Body of pancreas (tissue), 4 donors: ENCODE data around the gene HLA-DQA1. TPM values are rescaled to one million over a fixed set of nuclear protein-coding genes. Genes with fewer than 3 reads are reported as not detected.
A peak's percentile ranks its signal among the peaks of the same experiment; 100 is the strongest.

Experiments
- ATAC-seq: fragments of 150-250 bp; one replicate; pipeline ENCODE4 v1.9.1; 2016
- DNase-seq, 4 donors: peaks; one replicate each; pipeline ENCODE4 v3.0.0-alpha.2; 2019
- H3K27ac ChIP-seq, 4 donors: fragments of 200-600 bp; sonication (generic); 1 replicate in 3 of 4; 2 replicates in 1 of 4; pipeline versions ENCODE4 v1.5.1 to v1.6.1; 2016 to 2019; ENCODE audit warnings: mild to moderate bottlenecking in 1 of 4, mixed read lengths in 1 of 4, moderate library complexity in 1 of 4
- H3K27me3 ChIP-seq, 2 donors: fragments of 200-600 bp; sonication (generic); one replicate each; pipeline ENCODE4 v1.6.0; 2016; ENCODE audit warnings: mild to moderate bottlenecking in 1 of 2
- H3K36me3 ChIP-seq, 2 donors: fragments of 200-600 bp; sonication (generic); replicated peaks in 1 of 2; 2 replicates each; pipeline ENCODE4 v1.5.1; 2016; ENCODE audit warnings: low read depth in 2 of 2; ENCODE audit not compliant: insufficient read depth in 1 of 2
- H3K4me1 ChIP-seq: fragments of 200-600 bp; sonication (generic); one replicate; pipeline ENCODE4 v1.6.0; 2016
- H3K4me3 ChIP-seq, 2 donors: fragments of 200-600 bp; sonication (generic); 1 replicate in 1 of 2; 2 replicates in 1 of 2; pipeline ENCODE4 v1.5.1; 2016 to 2019
- H3K9me3 ChIP-seq, 3 donors: fragments of 200-600 bp; sonication (generic); 1 replicate in 2 of 3; 2 replicates in 1 of 3; pipeline ENCODE4 v1.5.1; 2016
- POLR2A ChIP-seq, 3 donors: fragments of 450-650 bp; IDR thresholded peaks; one replicate each; pipeline ENCODE4 v1.6.1; 2016; ENCODE audit warnings: antibody characterized with exemption in 3 of 3, mild to moderate bottlenecking in 2 of 3
- WGBS, 2 donors: methylation state at CpG; one replicate each; pipeline ENCODE4 v1.1.5; 2017; 5-methylcytosine and 5-hydroxymethylcytosine counted together
- intact Hi-C: fragments of 100-400 bp; cut with DNase I; formaldehyde crosslinking; loops from one replicate; pipeline ENCODE4 v1.15.1; 2023
- total RNA-seq, 2 donors: library from RNA; depleted of rRNA; stranded (reverse); fragments of >200 nt; gene quantifications; one replicate each; pipeline ENCODE4 v1.1.0, GENCODE V29; 2016
- TF ChIP-seq, protein P1 (sequence below), 7 experiments: fragments of 450-650 bp in 4 of 7; fragments of 200-600 bp in 3 of 7; sonication (generic) in 3 of 7; IDR thresholded peaks; one replicate each; pipeline ENCODE4 v1.5.1; 2016 to 2019; ENCODE audit warnings: antibody characterized with exemption in 7 of 7

HLA-DQA1 gene
- total RNA-seq, 2 donors from 2014 or later: 0.99 to 10.4 TPM

DNA sequence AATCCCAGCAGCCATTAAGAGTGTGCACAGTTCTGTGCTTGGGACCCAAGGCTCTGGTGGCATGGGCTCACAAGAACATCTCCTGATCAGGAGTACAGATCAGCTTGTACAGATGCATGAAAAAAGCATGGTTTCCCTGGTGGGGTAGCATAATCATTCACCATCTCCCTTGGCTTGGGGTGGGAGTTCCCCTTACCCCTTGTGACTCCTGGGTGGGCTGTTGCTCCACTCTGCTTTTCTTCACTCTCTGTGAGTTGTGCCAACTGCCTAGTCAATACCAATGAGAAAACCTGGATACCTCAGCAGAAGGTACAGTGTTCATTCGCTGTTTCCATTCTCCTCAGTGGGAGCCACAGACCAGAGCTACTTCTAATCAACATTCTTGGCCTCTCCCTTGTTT, 42.8 kb downstream of the HLA-DQA1 start:
- TF ChIP-seq, protein P1, sequence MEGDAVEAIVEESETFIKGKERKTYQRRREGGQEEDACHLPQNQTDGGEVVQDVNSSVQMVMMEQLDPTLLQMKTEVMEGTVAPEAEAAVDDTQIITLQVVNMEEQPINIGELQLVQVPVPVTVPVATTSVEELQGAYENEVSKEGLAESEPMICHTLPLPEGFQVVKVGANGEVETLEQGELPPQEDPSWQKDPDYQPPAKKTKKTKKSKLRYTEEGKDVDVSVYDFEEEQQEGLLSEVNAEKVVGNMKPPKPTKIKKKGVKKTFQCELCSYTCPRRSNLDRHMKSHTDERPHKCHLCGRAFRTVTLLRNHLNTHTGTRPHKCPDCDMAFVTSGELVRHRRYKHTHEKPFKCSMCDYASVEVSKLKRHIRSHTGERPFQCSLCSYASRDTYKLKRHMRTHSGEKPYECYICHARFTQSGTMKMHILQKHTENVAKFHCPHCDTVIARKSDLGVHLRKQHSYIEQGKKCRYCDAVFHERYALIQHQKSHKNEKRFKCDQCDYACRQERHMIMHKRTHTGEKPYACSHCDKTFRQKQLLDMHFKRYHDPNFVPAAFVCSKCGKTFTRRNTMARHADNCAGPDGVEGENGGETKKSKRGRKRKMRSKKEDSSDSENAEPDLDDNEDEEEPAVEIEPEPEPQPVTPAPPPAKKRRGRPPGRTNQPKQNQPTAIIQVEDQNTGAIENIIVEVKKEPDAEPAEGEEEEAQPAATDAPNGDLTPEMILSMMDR (IDR thresholded peaks at IDR 0.05): no peak
- TF ChIP-seq POLR2A (IDR thresholded peaks at IDR 0.05): no peak
- Histone ChIP-seq H3K4me1 (no peaks in the 10 kb centered on the region), H3K36me3 (no peaks in the 10 kb centered on the region), H3K4me3 (no peak overlapping the region), H3K27me3 (no peaks in the 10 kb centered on the region), H3K27ac (no peak overlapping the region), H3K9me3 (no peaks in the 10 kb centered on the region)
- intact Hi-C loops: no loop called here
- DNase-seq: no peak
- no peak for ATAC-seq
- 47 to 81% methylated on average over 1 of the region's 1 CpG for WGBS, 2 donors

DNA sequence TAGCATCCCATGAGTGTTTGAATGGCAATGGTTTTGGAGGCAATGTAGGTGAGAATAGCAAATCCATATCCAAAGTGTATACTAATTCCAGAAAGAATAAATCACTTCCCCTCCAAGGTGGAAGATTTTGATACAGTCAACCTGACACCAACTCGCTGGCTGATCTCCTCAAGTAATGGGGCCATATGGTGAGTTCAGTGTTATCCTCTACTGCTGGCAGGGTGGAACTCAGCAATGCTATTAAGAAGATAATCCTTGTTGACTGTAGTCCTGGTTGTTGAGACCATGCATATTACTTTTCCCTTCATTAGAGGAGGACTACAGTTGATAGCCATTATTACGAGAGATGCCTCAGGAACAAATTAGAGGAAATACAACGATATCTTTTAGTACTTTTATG, 47.0 kb downstream of the HLA-DQA1 start:
- H3K27me3 ChIP-seq: no peaks in the 10 kb centered on the region
- ATAC-seq (no peak), DNase-seq (no peak)
- no peak overlapping the region for H3K27ac ChIP-seq
- TF ChIP-seq, protein P1 (IDR thresholded peaks at IDR 0.05): no peak
- no peak for TF ChIP-seq POLR2A (IDR thresholded peaks at IDR 0.05)
- no peaks in the 10 kb centered on the region for H3K4me1 ChIP-seq
- WGBS, 2 donors: 56 to 65% methylated on average over 3 of the region's 3 CpGs
- H3K9me3 ChIP-seq: no peaks in the 10 kb centered on the region
- no peaks in the 10 kb centered on the region for H3K36me3 ChIP-seq
- no peak overlapping the region for H3K4me3 ChIP-seq
- intact Hi-C loops: no loop called here

DNA sequence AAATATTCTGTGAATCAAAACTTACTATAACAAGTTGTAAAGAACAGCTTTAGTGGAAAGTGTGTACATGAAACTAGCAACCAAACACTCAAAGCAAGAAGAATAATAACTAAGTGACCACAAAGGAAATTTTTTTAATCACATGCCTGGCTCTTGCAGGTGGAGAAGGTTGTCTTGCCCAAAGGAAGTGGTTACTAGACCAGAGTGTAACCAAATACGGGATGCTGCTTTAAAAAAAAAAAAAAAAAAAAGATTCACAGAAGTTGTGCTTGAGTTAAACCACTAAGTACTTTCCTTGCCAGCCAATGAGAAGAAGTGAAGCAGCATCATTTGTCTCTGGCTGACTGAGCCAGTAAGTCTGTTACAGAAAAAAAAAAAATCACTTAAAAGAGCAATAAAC, 48.4 kb downstream of the HLA-DQA1 start:
- no peaks in the 10 kb centered on the region for H3K9me3 ChIP-seq
- WGBS, 2 donors: 36% methylated on average over 1 of the region's 1 CpG
- H3K36me3 ChIP-seq: no peaks in the 10 kb centered on the region
- no peak for ATAC-seq
- no peak overlapping the region for H3K4me3 ChIP-seq
- peak in 1 of 4 donors; percentile 38 for DNase-seq
- no peak overlapping the region for H3K27ac ChIP-seq
- intact Hi-C loops: no loop called here
- no peaks in the 10 kb centered on the region for H3K4me1 ChIP-seq
- TF ChIP-seq POLR2A (IDR thresholded peaks at IDR 0.05): no peak
- TF ChIP-seq, protein P1 (IDR thresholded peaks at IDR 0.05): no peak
- no peaks in the 10 kb centered on the region for H3K27me3 ChIP-seq

DNA sequence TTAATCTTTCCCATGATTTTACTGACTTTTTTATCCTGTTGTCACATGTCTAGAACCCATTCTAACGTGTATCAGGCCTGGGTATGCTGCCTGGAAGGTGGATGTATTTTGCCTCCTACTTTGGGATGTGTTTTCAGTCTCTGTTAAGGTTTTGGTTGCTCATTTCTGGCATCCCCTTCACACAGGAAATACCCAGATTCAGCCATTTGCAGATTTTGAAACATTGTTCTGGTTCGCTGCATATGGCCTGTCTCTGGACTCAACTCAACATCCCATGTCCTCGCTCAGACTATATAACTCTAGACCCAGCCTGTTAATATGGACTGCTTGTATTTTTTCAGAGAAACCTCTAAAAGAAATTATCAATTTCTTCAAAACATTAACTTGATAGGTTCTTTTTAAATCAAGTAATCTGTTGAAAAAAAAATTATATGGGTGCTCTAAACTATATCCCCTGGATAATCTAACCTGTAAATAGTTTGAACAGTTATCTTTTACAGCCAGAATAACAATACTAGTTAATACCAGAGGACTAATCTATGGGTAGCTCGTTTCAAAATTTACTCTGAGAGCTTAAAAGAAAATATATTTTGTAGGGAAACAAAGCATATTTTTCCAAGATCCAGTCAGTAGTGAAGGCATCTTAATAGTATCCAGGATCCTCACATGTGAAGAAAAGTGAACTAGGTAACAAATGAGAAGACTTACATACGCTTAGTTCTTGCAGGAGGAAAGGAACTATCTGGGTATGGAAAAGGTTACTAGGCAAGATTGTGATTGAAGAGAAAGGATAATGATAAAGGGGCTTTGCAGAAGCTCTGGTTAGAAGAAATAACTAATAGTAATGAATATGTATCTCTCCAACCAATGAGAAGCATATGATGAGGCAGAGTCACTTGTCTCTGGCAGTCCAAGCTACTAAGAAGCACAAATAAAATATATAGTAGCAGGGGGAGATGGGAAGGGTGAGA, 52.6 kb downstream of the HLA-DQA1 start:
- intact Hi-C loops: no loop called here
- Histone ChIP-seq H3K36me3 (no peaks in the 10 kb centered on the region), H3K27me3 (no peaks in the 10 kb centered on the region), H3K4me3 (no peak overlapping the region), H3K9me3 (no peaks in the 10 kb centered on the region), H3K4me1 (no peaks in the 10 kb centered on the region), H3K27ac (no peak overlapping the region)
- TF ChIP-seq, protein P1 (IDR thresholded peaks at IDR 0.05): no peak
- TF ChIP-seq POLR2A (IDR thresholded peaks at IDR 0.05): no peak
- peak in 1 of 4 donors; percentile 13 for DNase-seq
- no peak for ATAC-seq
- 47 to 62% methylated on average over 5 of the region's 5 CpGs for WGBS, 2 donors
